Right atrium auricular region (tissue), 2 donors: Measurements from ENCODE around the gene SVOP. TPM values are rescaled to one million over a fixed set of nuclear protein-coding genes. Genes with fewer than 3 reads are reported as not detected.
A peak's percentile ranks its signal among the peaks of the same experiment; 100 is the strongest.

Source experiments
- DNase-seq: peaks from one replicate; pipeline ENCODE4 v3.0.0-alpha.2; 2019; ENCODE audit warnings: low spot score
- H3K27ac ChIP-seq, 2 donors: fragments of 200-600 bp; sonication (generic); 1 replicate in 1 of 2; 2 replicates in 1 of 2; pipeline ENCODE4 v1.5.1; 2016 to 2019
- H3K27me3 ChIP-seq, 2 donors: fragments of 200-600 bp; sonication (generic); one replicate each; pipeline versions ENCODE4 v1.5.1 to v1.6.0; 2017 to 2019
- H3K36me3 ChIP-seq: fragments of 200-600 bp; sonication (generic); one replicate; pipeline ENCODE4 v1.5.1; 2016
- H3K4me1 ChIP-seq, 2 donors: fragments of 200-600 bp; sonication (generic); one replicate each; pipeline versions ENCODE4 v1.5.1 to v1.6.0; 2017 to 2019
- H3K4me3 ChIP-seq, 2 donors: fragments of 200-600 bp; sonication (generic); 1 replicate in 1 of 2; 2 replicates in 1 of 2; pipeline ENCODE4 v1.5.1; 2017 to 2019; ENCODE audit warnings: mild to moderate bottlenecking in 1 of 2, moderate library complexity in 1 of 2
- H3K9me3 ChIP-seq, 2 donors: fragments of 200-600 bp; sonication (generic); one replicate each; pipeline ENCODE4 v1.5.1; 2019
- CTCF ChIP-seq, 2 donors: fragments of 200-600 bp; sonication (generic); IDR thresholded peaks; one replicate each; pipeline ENCODE4 v1.5.1; 2019; ENCODE audit warnings: antibody characterized with exemption in 2 of 2
- total RNA-seq, 2 donors: library from RNA; depleted of rRNA; stranded (reverse); fragments of >200 nt; gene quantifications; one replicate each; pipeline ENCODE4 v1.1.0, GENCODE V29; 2016

The SVOP gene
- total RNA-seq, 2 donors from 2014 or later = 0.08 TPM; not detected in 1

GRCh38 chr12:108966378-108967151 lies 54.3 kb downstream of the SVOP start:
- no peak for TF ChIP-seq CTCF (IDR thresholded peaks at IDR 0.05)
- H3K27ac ChIP-seq = peak overlapping the region in 1 of 2 donors; percentile 29
- H3K9me3 ChIP-seq = no peaks in the 10 kb centered on the region
- DNase-seq = no peak
- H3K4me1 ChIP-seq = peaks cover 0 to 9% of the 10 kb centered on the region in 2 donors
- no peaks in the 10 kb centered on the region for H3K36me3 ChIP-seq
- H3K27me3 ChIP-seq = no peaks in the 10 kb centered on the region
- H3K4me3 ChIP-seq = no peak overlapping the region

- Histone ChIP-seq H3K36me3 (no peaks in the 10 kb centered on the region), H3K4me3 (no peak overlapping the region), H3K9me3 (no peaks in the 10 kb centered on the region), H3K27me3 (no peaks in the 10 kb centered on the region), H3K27ac (no peak overlapping the region), H3K4me1 (peaks cover 0 to 9% of the 10 kb centered on the region in 2 donors)
- no peak for DNase-seq
- no peak for TF ChIP-seq CTCF (IDR thresholded peaks at IDR 0.05)
Measured at GRCh38 chr12:108965886-108966285, 55.0 kb downstream of the SVOP start.

- TF ChIP-seq CTCF (IDR thresholded peaks at IDR 0.05) = no peak
- Histone ChIP-seq H3K27me3 (no peaks in the 10 kb centered on the region), H3K9me3 (no peaks in the 10 kb centered on the region), H3K27ac (no peak overlapping the region), H3K36me3 (no peaks in the 10 kb centered on the region), H3K4me1 (peaks cover 0 to 9% of the 10 kb centered on the region in 2 donors), H3K4me3 (no peak overlapping the region)
- no peak for DNase-seq
Measured at GRCh38 chr12:108964371-108965352, 56.2 kb downstream of the SVOP start.

- TF ChIP-seq CTCF (IDR thresholded peaks at IDR 0.05) = no peak
- Histone ChIP-seq H3K4me3 (no peak overlapping the region), H3K27me3 (no peaks in the 10 kb centered on the region), H3K27ac (no peak overlapping the region), H3K4me1 (peaks cover 0 to 9% of the 10 kb centered on the region in 2 donors), H3K36me3 (no peaks in the 10 kb centered on the region), H3K9me3 (no peaks in the 10 kb centered on the region)
- DNase-seq = no peak
Measured at GRCh38 chr12:108962256-108962655, 58.6 kb downstream of the SVOP start.

GRCh38 chr12:108959748-108960655 lies 60.9 kb downstream of the SVOP start:
- TF ChIP-seq CTCF (IDR thresholded peaks at IDR 0.05) = no peak

More at GRCh38 chr12:108959748-108960655, 60.9 kb downstream of the SVOP start:
- H3K36me3 ChIP-seq = no peaks in the 10 kb centered on the region
- H3K4me3 ChIP-seq = no peak overlapping the region
- no peak overlapping the region for H3K27ac ChIP-seq
- no peak for DNase-seq
- no peaks in the 10 kb centered on the region for H3K9me3 ChIP-seq
- no peaks in the 10 kb centered on the region for H3K4me1 ChIP-seq
- no peaks in the 10 kb centered on the region for H3K27me3 ChIP-seq
